Fibroblast of pulmonary artery (primary cell): Measurements from ENCODE around the gene CARHSP1.
A peak's percentile ranks its signal among the peaks of the same experiment; 100 is the strongest.
"Not testable (repeated sequence)": the region's sequence is repeated elsewhere in the genome, so short reads cannot be mapped to it uniquely, and the experiment has no call there.

Experiments
- DNase-seq: peaks from one replicate; pipeline ENCODE4 v3.0.0-alpha.2; 2010; ENCODE audit warnings: low read depth
- H3K4me3 ChIP-seq: replicated peaks from 2 replicates; pipeline ENCODE4 v1.5.1; 2011; ENCODE audit warnings: low read depth, mild to moderate bottlenecking, control low read depth, low read length, moderate library complexity
- CTCF ChIP-seq: IDR thresholded peaks from 2 replicates; pipeline ENCODE4 v1.5.1; 2011; ENCODE audit warnings: mild to moderate bottlenecking, control low read depth, low read length, inconsistent platforms; ENCODE audit errors: missing control alignments

Gene CARHSP1

DNA sequence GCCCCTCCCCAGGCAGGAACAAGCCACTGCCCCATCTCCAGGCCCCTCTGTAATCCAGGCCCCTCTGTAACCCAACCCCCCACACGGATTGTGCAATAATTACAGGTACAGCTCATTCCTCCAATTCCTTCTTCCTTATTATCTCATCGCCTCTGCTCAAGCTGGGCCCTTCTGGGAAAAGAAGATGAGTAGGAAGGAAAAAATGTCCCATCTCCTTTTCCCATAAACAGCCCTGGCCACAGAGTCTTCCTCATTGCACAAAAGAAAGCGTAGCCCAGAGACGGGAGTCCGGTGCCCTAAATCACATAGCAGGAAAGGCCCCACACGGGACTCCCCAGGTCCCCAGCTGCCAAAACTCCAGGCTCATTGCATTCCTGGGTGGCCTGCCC, 9.7 kb upstream of the CARHSP1 start:
- no peak overlapping the region for H3K4me3 ChIP-seq
- DNase-seq, result peak; percentile 62
- no peak for TF ChIP-seq CTCF

GRCh38 chr16:8877894-8878522, 9.2 kb upstream of the CARHSP1 start:
- H3K4me3 ChIP-seq, result no peak overlapping the region
- DNase-seq, result no peak
- TF ChIP-seq CTCF, result no peak

- DNase-seq, result not testable (repeated sequence)
Measured at GRCh38 chr16:8875317-8875716, 6.5 kb upstream of the CARHSP1 start.

GRCh38 chr16:8874388-8874787, 5.6 kb upstream of the CARHSP1 start:
- no peak for DNase-seq
- no peak overlapping the region for H3K4me3 ChIP-seq
- TF ChIP-seq CTCF, result no peak

More at GRCh38 chr16:8875317-8875716, 6.5 kb upstream of the CARHSP1 start:
- not testable (repeated sequence) for H3K4me3 ChIP-seq

GRCh38 chr16:8873866-8874195, 5.0 kb upstream of the CARHSP1 start:
- not testable (repeated sequence) for DNase-seq

DNA sequence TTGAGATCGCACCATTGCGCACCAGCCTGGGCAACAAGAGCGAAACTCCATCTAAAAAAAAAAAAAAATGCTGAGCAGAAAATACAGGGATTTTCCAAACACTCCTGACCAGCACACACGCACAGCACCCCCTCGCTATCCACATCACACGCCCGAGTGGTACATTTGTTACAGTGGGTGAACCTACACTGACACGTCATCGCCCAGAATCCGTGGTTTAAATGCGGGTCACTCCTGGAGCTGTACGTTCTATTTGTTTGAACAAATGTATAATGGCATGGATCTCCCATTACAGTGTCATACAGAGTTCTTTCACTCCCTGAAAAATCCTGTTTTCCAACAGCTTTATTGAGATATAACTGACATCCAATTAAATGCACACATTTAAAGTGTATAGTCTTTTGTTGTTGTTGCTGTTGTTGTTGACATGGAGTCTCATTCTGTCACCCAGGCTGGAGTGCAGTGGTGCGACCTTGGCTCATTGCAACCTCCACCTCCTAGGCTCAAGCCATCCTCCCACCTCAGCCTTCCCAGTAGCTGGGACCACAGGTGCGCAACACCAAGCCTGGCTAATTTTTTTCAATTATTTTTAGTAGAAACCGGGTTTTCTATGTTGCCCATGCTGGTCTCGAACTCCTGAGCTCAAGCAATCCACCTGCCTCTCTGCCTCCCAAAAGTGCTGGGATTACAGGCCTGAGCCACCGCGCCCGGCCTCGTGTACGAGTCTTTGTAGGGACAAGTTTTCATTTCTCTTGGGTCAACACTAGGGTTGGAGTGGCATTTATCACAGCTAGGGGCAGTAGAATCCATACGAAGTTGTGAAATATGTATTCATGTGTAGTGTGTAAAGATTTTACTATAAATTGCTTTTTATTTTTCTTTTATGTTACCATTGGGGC, 4.4 kb upstream of the CARHSP1 start:
- H3K4me3 ChIP-seq, result no peak overlapping the region
- DNase-seq, result no peak
- TF ChIP-seq CTCF, result peak; percentile 16

More at GRCh38 chr16:8873866-8874195, 5.0 kb upstream of the CARHSP1 start:
- not testable (repeated sequence) for H3K4me3 ChIP-seq

GRCh38 chr16:8872071-8872470, 3.3 kb upstream of the CARHSP1 start:
- no peak for TF ChIP-seq CTCF
- H3K4me3 ChIP-seq, result no peak overlapping the region
- no peak for DNase-seq

DNA sequence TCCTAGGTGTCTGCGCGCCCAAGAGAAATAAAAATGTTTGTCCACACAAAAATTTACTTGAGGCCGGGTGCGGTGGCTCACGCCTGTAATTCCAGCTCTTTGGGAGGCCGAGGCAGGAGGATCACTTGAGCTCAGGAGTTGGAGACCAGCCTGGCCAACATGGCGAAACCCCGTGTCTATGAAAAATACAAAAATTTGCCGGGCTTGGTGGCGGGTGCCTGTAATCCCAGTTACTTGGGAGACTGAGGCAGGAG, 1.1 kb upstream of the CARHSP1 start:
- H3K4me3 ChIP-seq, DNase-seq: not testable (repeated sequence)
